Sigmoid colon (tissue), 3 donors: ENCODE data around the gene MEP1B.

Experiments used
- CTCF ChIP-seq, 4 experiments: fragments of 450-650 bp in 3 of 4; fragments of 200-600 bp in 1 of 4; IDR thresholded peaks; one replicate each; pipeline ENCODE4 v1.5.1; 2016 to 2019; ENCODE audit warnings: antibody characterized with exemption in 4 of 4, mild to moderate bottlenecking in 3 of 4, moderate library complexity in 2 of 4
- POLR2A ChIP-seq, 2 donors: fragments of 450-650 bp; IDR thresholded peaks; one replicate each; pipeline ENCODE4 v1.6.1; 2016; ENCODE audit warnings: antibody characterized with exemption in 2 of 2, mild to moderate bottlenecking in 2 of 2, moderate library complexity in 2 of 2

GRCh38 chr18:32208577-32208976 lies 18.7 kb downstream of the MEP1B start:
- TF ChIP-seq CTCF (IDR thresholded peaks at IDR 0.05) (no peak), POLR2A (IDR thresholded peaks at IDR 0.05) (no peak)
